ENCODE results near the gene DCAF5. TPM values are rescaled to one million over a fixed set of nuclear protein-coding genes. Genes with fewer than 3 reads are reported as not detected.
A peak's percentile ranks its signal among the peaks of the same experiment; 100 is the strongest.

DCAF5 gene
- total RNA-seq, 3 donors from 2014 or later, result 40.4 to 45.0 (median 43.3) TPM

DNA sequence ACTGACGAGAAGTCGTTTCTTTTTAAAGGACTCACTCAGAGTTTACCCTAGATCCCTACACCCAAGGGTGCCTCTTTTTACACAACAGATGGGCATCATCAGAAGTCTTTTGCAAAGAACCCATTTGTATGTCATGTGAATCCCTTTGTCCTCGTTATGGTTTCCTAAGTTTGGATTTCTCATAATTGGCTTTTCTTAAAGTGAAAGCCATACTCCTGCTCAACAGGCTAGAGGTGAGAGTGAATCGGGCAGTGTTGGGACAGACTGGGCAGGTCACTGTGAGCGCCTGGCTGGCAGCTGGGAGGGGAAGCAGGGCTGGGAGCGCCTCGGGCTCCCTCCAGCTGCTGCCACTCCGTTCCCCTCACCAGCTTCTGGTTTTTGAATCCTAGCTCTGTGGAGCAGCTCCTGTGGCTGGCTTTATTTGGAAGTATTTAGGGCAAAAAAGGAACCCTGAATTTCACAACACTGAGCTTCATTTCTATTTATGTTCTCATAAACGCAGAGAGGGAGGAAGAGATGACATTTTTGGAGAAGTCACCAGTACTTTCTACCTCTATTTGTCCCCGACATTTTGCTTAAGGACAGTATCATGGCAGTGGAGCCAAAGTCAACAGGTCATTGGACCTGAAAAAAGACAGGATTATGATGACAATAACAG, 110.0 kb downstream of the DCAF5 start:
- no peaks in the 10 kb centered on the region for H3K27me3 ChIP-seq
- intact Hi-C loops (cut with DNase I; ENCODE audit: low total_unique reads), result no loop called here
- H3K4me1 ChIP-seq, result peaks cover 23 to 37% of the 10 kb centered on the region in 2 donors
- peak overlapping the region; percentile 83 to 94 for H3K27ac ChIP-seq
- TF ChIP-seq CTCF (IDR thresholded peaks at IDR 0.05) (no peak), POLR2A (IDR thresholded peaks at IDR 0.05) (no peak), POLR2AphosphoS5 (IDR thresholded peaks at IDR 0.05) (peak in 1 of 3 donors; percentile 30)
- H3K4me3 ChIP-seq, result peak overlapping the region in 1 of 3 donors; percentile 1
- no peaks in the 10 kb centered on the region for H3K36me3 ChIP-seq
- DNase-seq (ENCODE audit: low spot score in 2 of 2), result peak; percentile 45 to 61
- H3K9me3 ChIP-seq, result no peaks in the 10 kb centered on the region

DNA sequence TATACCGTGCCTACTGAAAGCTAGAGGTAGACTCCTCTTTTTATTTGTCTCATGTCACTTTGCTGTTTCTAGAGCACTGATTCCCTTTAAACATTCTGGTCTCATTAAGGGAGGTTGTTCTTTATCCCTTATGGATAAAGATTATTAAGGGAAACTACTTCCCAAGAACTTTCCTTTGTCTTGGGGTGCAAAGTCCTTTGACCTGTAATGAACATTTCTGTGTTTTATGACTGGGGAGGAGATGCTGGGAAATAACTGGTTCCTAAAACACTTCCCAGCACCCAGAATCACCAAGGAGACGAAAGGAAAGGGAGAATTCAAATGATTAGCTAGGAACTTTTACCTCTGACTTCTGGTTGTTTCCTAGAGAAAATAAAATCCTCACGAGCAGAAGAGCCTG, 110.6 kb downstream of the DCAF5 start:
- no peak for DNase-seq (ENCODE audit: low spot score in 2 of 2)
- peaks cover 23 to 37% of the 10 kb centered on the region in 2 donors for H3K4me1 ChIP-seq
- no peaks in the 10 kb centered on the region for H3K27me3 ChIP-seq
- no peak overlapping the region for H3K4me3 ChIP-seq
- peak overlapping the region in 1 of 2 donors; percentile 94 for H3K27ac ChIP-seq
- TF ChIP-seq POLR2A (IDR thresholded peaks at IDR 0.05) (no peak), CTCF (IDR thresholded peaks at IDR 0.05) (no peak), POLR2AphosphoS5 (IDR thresholded peaks at IDR 0.05) (no peak)
- no peaks in the 10 kb centered on the region for H3K9me3 ChIP-seq
- intact Hi-C loops (cut with DNase I; ENCODE audit: low total_unique reads), result no loop called here
- H3K36me3 ChIP-seq, result no peaks in the 10 kb centered on the region

- intact Hi-C loops (cut with DNase I; ENCODE audit: low total_unique reads), result no loop called here
- TF ChIP-seq POLR2AphosphoS5 (IDR thresholded peaks at IDR 0.05) (no peak), CTCF (IDR thresholded peaks at IDR 0.05) (no peak), POLR2A (IDR thresholded peaks at IDR 0.05) (no peak)
- H3K9me3 ChIP-seq, result no peaks in the 10 kb centered on the region
- DNase-seq (ENCODE audit: low spot score in 2 of 2), result no peak
- H3K36me3 ChIP-seq, result no peaks in the 10 kb centered on the region
- no peak overlapping the region for H3K4me3 ChIP-seq
- H3K27ac ChIP-seq, result no peak overlapping the region
- peaks cover 23 to 37% of the 10 kb centered on the region in 2 donors for H3K4me1 ChIP-seq
- H3K27me3 ChIP-seq, result no peaks in the 10 kb centered on the region
Measured at GRCh38 chr14:69041783-69042182, 111.1 kb downstream of the DCAF5 start.

DNA sequence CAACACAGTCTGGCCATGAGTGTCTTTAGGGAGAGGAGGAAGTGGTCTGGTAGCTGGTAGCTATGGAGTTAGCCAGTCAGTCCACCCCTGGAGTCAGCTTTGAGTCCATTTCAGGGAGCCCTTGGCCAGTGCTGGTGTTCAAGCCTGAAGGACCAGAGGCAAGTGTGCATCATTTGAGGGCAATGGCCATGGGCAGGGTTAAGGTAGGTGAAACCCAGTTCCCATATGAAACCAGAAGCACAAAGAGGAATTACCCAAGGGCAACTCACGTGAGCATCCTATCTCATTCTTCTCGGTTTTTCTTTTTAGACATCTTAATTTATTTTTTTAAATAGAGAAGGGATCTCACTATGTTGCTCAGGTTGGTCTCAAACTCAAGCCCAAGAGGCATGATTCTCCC, 112.6 kb downstream of the DCAF5 start:
- intact Hi-C loops (cut with DNase I; ENCODE audit: low total_unique reads), result no loop called here
- no peak for DNase-seq (ENCODE audit: low spot score in 2 of 2)
- Histone ChIP-seq H3K27me3 (no peaks in the 10 kb centered on the region), H3K36me3 (no peaks in the 10 kb centered on the region), H3K4me3 (no peak overlapping the region), H3K9me3 (no peaks in the 10 kb centered on the region), H3K4me1 (peaks cover 15 to 25% of the 10 kb centered on the region in 2 donors), H3K27ac (no peak overlapping the region)
- no peak for TF ChIP-seq POLR2AphosphoS5 (IDR thresholded peaks at IDR 0.05)
- no peak for TF ChIP-seq POLR2A (IDR thresholded peaks at IDR 0.05)
- no peak for TF ChIP-seq CTCF (IDR thresholded peaks at IDR 0.05)

- peaks cover 7 to 16% of the 10 kb centered on the region in 2 donors for H3K4me1 ChIP-seq
- DNase-seq (ENCODE audit: low spot score in 2 of 2), result no peak
- H3K27me3 ChIP-seq, result no peaks in the 10 kb centered on the region
- H3K9me3 ChIP-seq, result no peaks in the 10 kb centered on the region
- TF ChIP-seq POLR2A (IDR thresholded peaks at IDR 0.05), result no peak
- no peak for TF ChIP-seq CTCF (IDR thresholded peaks at IDR 0.05)
- TF ChIP-seq POLR2AphosphoS5 (IDR thresholded peaks at IDR 0.05), result no peak
- no peaks in the 10 kb centered on the region for H3K36me3 ChIP-seq
- intact Hi-C loops (cut with DNase I; ENCODE audit: low total_unique reads), result no loop called here
- no peak overlapping the region for H3K4me3 ChIP-seq
- H3K27ac ChIP-seq, result peak overlapping the region in 1 of 2 donors; percentile 26
Measured at GRCh38 chr14:69039288-69039628, 113.7 kb downstream of the DCAF5 start.
